Measurements from ENCODE around the gene KANTR. TPM values are rescaled to one million over a fixed set of nuclear protein-coding genes. Genes with fewer than 3 reads are reported as not detected.

The KANTR gene
- total and polyA plus RNA-seq, 9 of the 15 experiments (the other 6 are each of a cell fraction or from before 2014, with no cell fraction given): 1.0 to 5.7 (median 3.4) TPM

DNA sequence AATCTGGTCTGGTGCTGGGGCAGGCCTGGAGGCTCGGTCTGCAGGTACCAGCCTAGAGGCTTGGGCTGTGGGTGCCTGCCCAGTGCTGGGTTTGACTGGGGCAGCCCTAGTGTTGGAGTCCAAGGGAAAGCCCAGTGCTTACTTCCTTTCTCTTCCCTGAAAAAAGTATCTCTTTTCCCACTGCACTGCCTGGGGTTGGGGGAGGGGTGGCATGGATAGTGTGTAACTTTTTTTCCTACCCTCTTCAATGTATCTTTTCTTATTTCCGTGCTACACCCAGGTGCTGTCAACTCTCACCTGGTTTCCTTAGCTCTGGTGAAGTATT lies 21.6 kb downstream of the KANTR start:
- TF ChIP-seq ZNF274 (IDR thresholded peaks at IDR 0.05; ENCODE audit: borderline replicate concordance, low read depth, low read length) (no peak), ZNF398 (CRISPR knock-in tag; IDR thresholded peaks at IDR 0.05) (no peak), ZNF431 (CRISPR knock-in tag; IDR thresholded peaks at IDR 0.05) (no peak), ZNF24 (IDR thresholded peaks at IDR 0.05) (no peak), ZC3H8 (IDR thresholded peaks at IDR 0.05) (no peak), ZNF764 (CRISPR knock-in tag; IDR thresholded peaks at IDR 0.05; ENCODE audit: low read depth) (no peak), ZNF444 (CRISPR knock-in tag; IDR thresholded peaks at IDR 0.05) (no peak), SETDB1 (IDR thresholded peaks at IDR 0.05; ENCODE audit: low read length) (no peak), TAF15 (IDR thresholded peaks at IDR 0.05; ENCODE audit: low read depth, low read length) (no peak), KAT7 (CRISPR knock-in tag; IDR thresholded peaks at IDR 0.05; ENCODE audit: borderline replicate concordance) (no peak), ZNF778 (CRISPR knock-in tag; IDR thresholded peaks at IDR 0.05) (no peak)
- TF ChIP-seq, protein P1, sequence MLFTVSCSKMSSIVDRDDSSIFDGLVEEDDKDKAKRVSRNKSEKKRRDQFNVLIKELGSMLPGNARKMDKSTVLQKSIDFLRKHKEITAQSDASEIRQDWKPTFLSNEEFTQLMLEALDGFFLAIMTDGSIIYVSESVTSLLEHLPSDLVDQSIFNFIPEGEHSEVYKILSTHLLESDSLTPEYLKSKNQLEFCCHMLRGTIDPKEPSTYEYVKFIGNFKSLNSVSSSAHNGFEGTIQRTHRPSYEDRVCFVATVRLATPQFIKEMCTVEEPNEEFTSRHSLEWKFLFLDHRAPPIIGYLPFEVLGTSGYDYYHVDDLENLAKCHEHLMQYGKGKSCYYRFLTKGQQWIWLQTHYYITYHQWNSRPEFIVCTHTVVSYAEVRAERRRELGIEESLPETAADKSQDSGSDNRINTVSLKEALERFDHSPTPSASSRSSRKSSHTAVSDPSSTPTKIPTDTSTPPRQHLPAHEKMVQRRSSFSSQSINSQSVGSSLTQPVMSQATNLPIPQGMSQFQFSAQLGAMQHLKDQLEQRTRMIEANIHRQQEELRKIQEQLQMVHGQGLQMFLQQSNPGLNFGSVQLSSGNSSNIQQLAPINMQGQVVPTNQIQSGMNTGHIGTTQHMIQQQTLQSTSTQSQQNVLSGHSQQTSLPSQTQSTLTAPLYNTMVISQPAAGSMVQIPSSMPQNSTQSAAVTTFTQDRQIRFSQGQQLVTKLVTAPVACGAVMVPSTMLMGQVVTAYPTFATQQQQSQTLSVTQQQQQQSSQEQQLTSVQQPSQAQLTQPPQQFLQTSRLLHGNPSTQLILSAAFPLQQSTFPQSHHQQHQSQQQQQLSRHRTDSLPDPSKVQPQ (CRISPR knock-in tag; IDR thresholded peaks at IDR 0.05; ENCODE audit: borderline replicate concordance): no peak
- Histone ChIP-seq H3K9me3 (replicated peaks; ENCODE audit: control insufficient read depth, insufficient read depth, low read depth, low read length) (no peaks in the 10 kb centered on the region), H4K20me1 (replicated peaks; ENCODE audit: control insufficient read depth, insufficient read depth, low read length) (no peaks in the 10 kb centered on the region; the same call in 1 of the 2 replicates), H3K4me3 (no peak overlapping the region), H3K4me2 (ENCODE audit: insufficient read depth, low read length) (no peak overlapping the region), H2AFZ (ENCODE audit: low read depth, low read length) (no peak overlapping the region), H3K9ac (ENCODE audit: insufficient read depth in 1 of 2, low read depth in 2 of 2, low read length in 2 of 2) (no peak overlapping the region), H3K79me2 (ENCODE audit: control insufficient read depth, insufficient read depth, low read length) (no peaks in the 10 kb centered on the region), H3K27ac (ENCODE audit: extremely low read depth, low read depth, low read length) (no peak overlapping the region), H3K4me1 (replicated peaks in 1 of 2; ENCODE audit: control insufficient read depth in 2 of 2, insufficient read depth in 2 of 2, low read length in 2 of 2) (peaks cover 0 to 5% of the 10 kb centered on the region in 2 experiments; a peak in 1 of 5 replicates), H3K36me3 (ENCODE audit: control insufficient read depth, insufficient read depth, low read length) (no peaks in the 10 kb centered on the region), H3K9me1 (ENCODE audit: control insufficient read depth, insufficient read depth, low read length) (no peaks in the 10 kb centered on the region), H3K27me3 (ENCODE audit: control insufficient read depth in 2 of 2, insufficient read depth in 2 of 2, low read length in 2 of 2) (no peaks in the 10 kb centered on the region)
- no TSS peak for BruUV-seq (replicated peaks)
- intact Hi-C loops (cut with micrococcal nuclease) (no loop called here), in situ Hi-C loops (cut with MboI) (no loop called here)
- WGBS (ENCODE audit: insufficient coverage, low coverage, missing lambda C conversion rate): 36% methylated on average over 2 of the region's 2 CpGs
- POLR2A ChIA-PET: no interaction called here
- DNase-seq (ENCODE audit: extremely low read depth in 1 of 4, low spot score in 3 of 4) (no peak), FAIRE-seq (no peak), ATAC-seq (no peak)
- CTCF ChIA-PET (ENCODE audit: low intra/inter-chr PET ratio): no interaction called here

All from K562 (cell line).